Activated gamma-delta T cell treated with anti-CD3 and anti-CD28 coated beads, Interleukin-2, amount 50 U/mL, for 16 hours (primary cell): ENCODE results near the gene FARP1.

Experiments
- DNase-seq: peaks from one replicate; pipeline ENCODE4 v3.0.0-alpha.2; 2020; ENCODE audit warnings: low read depth

Gene FARP1

GRCh38 chr13:98503175-98504028 lies 360.5 kb downstream of the FARP1 start:
- DNase-seq, result no peak

DNA sequence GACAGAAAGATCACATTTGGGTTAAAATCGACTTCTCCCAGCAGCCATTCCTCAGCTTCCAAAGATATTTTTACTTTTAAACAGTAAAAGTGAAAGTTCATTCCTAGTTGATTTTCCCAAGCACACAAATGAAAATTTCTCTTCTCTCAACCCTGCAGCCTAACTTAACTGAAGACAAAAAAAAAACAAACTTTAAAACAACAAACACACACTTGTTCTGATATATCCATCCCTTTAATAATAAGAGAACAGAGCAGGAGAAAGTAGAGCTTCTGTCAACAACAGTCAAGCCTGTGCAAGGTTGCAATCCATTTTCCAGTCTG lies 361.1 kb downstream of the FARP1 start:
- DNase-seq, result no peak

DNA sequence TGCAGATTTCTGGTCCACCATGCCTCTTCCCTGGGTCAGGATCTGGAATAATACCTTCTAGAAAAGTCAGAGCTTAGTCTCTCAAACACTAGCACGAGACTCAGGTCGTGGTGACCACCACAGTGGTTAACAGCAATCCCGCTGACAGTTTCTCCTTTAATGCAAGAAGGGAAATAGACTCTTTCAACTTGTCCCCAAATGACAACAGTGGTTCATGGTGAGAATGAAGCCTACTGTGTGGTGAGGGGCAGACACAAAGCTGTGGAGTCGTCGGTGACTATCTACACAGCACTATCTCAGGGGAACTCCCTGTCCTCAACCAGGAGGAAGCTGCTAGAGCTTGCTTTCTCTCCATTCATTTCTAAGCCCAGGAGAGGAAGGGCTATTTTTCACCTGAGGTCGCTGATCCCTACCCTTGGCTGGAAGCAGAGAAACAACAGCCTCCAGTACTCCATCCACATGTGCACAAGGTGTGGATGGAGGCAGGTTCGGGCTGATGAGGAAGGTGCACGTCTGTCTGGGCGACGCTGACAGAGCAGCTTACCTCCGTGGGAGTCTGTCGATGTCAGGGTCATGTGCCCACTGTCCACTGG lies 361.6 kb downstream of the FARP1 start:
- DNase-seq, result no peak
